GOT3 (cell line): Measurements from ENCODE around the gene CTNNA3.

Experiments
- DNase-seq: peaks from one replicate; lab custom pipeline; 2025; ENCODE audit warnings: mixed read lengths; lab: John Stamatoyannopoulos, UW

CTNNA3 gene

DNA sequence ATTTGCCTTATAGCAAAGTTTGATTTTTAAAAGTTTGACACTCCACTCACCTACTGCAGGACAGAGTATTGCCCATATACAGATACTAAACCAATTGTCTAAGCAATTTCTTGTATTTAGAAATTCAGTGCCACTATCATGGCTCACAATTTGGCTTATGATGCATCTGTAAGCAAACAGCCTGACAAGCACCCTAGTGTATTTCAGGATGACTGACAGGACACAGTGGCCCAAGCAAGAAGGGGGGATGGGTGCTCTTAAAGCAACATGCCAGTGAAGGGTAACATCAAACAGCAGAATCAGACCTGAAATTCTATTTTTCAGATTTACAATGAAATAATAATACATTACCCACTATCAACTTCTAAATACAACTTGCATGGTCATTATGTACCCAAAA, 30.5 kb downstream of the CTNNA3 start:
- no peak for DNase-seq

DNA sequence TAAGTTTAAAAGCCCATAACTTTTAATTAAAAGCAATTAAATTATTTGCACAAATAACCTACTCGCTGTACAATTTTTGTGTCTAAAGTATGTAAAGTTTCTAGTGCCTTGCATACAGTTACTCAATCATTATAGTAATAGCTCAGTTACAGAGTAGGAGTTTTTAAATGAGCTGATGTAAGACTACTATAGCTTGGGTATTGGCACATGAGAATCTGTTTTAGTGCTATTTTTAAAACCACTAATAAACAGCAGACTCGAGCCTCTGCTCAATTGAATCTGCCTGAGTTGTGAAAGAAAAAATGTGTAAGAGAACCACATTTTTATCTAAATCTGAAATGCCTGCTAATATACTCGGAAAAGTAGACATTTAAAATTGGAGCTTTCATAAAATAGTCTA, 31.1 kb downstream of the CTNNA3 start:
- DNase-seq, result no peak

DNA sequence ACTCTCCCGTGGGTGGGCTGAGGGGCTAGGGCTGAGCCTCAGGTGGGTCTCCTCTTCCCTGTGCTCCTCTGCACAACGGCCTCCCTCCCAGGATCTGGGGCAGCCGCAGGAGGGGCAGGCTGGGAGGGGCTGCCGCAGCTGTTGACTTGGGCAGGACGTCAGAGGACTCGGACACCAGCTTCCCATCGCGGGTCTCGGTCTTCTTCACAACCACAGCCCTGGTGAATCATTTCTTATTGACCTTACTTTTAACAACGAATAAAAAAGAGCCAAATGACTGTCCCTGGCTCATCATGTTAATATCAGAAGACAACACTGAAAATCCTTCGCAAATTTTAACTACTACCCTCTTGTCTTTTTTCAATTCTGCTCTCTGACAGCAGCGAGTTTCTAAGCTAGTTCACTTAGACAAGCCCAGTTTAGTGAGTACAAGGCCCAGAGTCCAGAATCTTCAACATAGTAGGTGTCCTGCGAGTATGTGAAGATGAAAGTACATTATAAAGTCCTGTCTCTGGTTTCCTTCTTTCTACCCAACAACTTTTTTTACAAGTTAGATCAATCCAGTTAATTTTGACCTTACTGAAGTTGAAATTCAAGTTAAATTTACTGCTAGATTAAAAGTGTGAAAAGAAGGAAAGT, 32.4 kb downstream of the CTNNA3 start:
- DNase-seq, result no peak

DNA sequence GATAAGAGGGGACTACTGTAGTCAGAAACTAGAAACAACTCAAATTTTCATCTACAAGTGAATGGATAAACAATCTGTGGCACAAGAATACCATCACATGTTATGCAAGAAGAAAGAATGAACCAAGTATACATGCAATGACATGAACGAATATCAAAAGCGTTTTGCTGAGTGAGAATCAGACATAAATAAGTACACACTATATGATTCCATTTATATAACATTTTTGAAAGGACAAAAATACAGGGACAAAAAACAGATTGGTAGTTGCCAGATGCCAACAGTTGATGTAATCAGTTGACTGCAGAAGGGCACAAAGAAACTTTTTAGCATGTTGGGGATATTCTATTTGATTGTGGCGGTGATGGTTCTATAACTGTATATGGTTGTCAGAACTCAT, 33.6 kb downstream of the CTNNA3 start:
- no peak for DNase-seq

DNA sequence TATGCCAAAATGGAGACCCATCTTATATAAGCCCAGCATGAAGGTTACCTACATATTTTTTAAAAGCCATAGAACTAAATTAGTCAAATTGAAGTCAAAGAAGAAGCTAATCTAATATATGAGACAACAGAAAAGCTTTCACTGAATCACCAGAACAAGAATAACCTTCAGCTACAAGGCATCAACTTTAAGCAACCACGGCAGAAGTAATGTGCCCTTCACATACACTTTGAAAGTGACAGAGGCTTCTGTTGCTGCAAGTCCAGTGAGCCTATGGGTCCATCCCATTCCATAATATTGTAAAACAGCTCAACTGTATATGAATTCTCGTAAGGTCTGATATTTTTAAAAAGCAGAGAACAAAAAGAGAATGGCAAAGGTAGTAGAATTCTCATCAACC, 36.5 kb downstream of the CTNNA3 start:
- no peak for DNase-seq

DNA sequence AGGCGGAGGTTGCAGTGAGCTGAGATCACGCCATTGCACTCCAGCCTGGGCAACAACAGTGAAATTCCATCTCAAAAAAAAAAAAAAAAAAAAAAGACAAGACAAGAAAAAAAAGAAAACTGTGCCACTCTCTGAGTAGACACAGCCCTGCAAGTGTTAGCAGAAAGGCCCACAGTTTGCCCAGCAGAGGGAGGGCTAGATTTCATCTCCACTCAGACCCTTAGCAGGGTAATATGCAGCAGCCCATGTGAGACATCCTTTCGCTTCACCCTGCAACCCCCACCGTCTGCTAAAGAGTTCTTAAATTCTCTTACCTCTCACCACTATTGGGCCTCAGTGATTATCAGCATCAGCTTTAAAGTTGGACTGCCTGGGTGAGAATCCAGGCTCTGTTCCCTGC, 38.2 kb downstream of the CTNNA3 start:
- no peak for DNase-seq

DNA sequence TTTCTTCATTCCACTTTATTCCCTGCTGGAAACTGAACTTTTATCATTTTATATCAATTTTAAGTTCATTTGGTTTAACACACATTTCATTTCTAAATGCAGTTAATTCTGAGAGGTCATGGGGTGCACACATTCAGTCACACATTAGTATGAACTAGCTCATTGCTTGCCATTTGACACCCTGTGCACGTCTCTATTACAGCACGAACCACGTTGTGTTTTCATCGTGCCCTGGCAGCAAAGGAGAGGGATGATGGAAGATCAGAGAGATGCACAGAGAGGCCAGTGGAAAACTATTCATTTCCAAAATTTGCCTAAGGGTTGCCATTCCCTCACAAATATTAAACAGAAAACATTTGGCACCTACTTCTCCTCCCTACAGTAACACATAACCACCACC, 45.4 kb downstream of the CTNNA3 start:
- DNase-seq, result no peak

DNA sequence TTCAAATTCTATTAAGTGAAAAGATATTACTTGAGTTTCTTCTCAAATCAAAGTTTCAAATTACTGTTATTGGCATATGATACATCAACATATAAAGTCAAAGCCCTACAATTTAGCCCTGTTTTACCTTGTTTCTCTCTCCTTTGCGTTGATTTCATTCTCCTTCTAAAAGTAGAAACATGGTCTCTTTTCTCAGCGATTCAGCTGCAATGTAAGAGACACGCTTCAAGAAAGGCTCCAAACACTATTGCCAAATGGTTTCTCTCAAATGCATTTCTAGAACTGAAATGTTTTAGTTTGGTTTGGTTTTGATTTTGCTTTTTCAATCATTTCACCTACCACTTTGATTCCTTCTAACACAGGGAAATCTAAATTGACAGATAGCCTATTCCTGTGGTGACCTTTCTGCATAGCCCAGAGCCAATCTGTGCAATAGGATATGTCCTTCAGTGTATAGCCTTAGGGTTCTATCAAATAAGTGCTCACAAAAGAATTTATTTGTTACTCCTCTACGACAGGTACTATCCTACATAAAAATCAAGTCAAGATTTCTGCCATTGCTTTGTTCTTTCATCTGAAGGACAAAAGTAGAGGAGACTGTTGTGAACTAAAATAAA, 47.3 kb downstream of the CTNNA3 start:
- no peak for DNase-seq

DNA sequence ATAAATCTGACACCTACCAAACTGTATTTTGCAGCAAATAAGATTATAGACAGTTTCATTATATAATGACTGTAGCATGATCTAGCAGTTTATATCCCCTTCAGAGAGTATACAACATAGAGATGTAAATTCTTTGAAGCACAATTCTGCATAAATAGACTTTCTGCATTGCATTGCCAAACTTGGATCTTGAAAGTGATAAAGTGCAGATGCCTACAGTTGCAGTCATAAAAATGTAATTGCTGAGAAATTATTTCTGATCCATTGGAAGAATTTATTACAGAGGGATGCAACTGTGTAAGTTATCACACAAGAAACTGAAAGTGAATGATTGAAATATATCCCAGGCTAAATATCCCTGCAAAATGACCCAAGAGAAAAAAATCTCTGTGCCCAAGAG, 65.1 kb downstream of the CTNNA3 start:
- no peak for DNase-seq

DNA sequence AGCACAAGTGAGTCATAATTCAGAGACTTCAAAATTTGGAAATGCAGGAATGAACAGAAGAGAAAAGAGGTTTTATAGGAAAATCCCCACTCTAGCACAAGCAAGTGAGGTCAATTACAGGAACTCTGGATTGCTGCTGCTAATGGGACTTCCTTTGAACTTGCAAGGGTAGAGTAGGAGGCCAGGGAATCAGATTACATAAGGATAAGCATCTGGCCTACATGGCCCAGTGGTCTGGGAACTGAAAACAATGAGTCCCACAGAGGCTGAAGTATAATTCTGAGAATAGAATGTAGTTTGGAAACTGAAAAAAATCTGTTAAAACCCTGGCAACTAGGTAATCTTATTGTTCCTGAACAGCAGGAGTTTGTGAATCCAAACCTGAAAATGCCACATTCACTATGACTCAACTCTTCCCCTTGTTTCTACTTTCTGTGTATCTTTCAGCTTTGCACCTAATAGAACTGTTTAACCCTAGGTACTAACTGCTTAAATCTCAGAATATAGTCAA, 66.5 kb downstream of the CTNNA3 start:
- DNase-seq, result no peak

DNA sequence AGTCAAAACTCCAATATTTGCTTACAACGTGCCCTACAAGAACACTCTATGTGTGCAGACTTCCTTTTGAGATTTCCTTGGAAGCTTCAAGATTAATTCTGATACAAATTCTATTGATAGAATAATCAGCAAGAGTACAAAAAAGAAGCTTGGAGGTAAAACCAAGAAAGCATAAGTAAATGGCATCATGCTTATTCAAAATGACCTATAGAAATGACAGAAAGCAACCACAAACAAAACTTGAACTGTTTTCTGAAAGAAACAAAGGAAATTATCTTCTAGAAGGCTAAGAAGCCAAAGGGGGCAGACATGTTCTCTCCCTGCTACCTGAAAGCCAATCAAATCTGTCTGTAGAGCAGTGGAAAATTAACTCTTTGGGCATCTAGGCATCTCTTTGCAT, 73.0 kb downstream of the CTNNA3 start:
- DNase-seq, result no peak

DNA sequence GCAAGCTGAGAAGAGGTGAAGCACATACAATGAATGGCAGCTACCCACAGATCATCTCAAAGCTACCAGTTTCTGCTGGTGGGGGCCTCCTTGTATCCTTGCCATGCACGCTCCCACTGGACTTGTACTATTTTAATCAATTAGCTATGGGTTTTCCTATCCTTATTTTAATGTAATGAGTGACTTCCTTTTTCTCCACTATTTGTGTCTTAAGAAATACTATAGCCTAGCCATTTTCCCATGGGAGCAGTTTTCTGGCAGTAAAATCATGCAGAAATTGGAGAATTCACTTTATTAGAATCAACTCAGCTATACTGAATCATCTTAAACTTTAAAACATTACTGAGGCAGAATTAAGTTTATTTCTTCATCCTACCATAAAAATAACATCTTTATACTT, 73.5 kb downstream of the CTNNA3 start:
- DNase-seq, result no peak

DNA sequence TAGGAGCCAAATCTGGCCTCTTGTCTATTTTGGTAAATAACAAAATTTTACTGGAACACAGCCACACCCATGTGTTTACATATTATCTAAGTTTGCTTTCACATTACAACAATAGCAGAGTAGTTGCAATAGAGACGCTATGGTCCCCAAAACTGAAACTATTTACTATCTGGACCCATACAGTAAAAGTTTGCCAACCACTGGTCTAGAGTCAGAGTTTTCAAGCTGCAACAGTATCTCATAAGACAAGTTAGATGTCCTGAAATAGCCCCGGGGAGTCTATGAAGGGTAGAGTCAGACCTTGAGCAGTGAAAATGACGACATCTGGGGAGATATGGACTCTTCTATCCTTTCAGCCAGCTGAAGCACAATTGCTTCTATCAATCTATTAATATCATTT, 74.2 kb downstream of the CTNNA3 start:
- no peak for DNase-seq

DNA sequence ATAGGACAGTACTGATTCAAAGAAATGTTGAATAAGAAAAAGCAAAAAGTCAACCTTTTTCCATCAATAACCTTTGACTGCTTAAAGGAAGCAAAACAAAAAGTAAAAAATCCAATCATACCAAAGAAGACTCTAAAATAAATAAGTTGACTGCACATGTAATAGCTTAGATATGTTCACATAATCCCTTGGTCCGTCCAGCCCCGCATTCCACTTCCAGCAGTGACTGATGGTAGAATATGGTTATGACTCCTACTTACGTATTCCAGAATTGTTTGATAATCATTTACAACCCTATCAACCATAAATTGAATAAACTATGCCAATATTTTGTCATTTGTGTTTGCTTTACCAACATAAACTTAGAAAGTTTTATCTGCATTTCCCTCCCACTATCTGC, 77.9 kb downstream of the CTNNA3 start:
- DNase-seq, result no peak

DNA sequence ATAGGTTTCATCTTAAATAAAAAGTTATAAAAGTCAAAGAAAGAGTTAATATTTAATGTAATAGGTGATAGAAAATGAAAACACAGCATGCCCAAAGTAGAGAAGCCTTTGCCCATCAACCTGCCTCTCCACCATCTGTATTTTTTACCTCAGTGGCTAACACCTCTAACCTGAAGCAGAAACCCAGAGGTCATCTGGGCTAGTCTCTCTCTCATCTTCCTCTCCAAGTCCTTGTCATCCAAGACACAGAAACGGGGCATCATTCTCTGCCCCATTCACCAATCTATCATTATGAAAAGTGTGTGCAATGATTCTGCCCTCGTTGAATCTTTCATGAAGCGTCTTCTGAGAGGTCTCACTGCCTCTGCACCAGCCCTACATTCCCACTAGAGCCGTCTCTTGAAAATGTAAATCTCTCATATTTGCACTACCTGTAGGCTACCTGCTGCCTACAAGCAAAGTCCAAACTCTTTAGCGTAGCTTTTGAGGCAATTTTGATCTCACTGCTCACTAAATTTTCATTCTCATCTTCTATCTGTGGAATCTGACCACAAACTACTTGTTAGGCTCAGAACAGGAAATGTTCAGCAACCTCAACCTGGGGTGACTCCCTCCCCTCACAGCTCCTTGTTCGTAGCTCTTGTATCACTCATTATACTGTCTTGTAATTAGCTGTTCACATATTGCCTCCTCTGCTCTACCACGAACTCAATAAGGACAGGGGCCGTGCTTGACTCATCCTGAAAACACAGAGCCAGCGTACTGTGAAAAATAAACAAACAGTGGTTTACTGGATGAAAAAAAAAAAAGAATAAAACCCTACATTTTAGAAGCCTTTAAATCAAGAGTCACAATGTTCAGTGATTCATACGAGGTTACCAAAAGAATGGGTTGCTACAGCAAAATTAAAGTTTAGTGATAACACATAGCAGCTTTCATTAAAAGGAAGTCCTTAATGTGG, 83.1 kb downstream of the CTNNA3 start:
- DNase-seq, result no peak

DNA sequence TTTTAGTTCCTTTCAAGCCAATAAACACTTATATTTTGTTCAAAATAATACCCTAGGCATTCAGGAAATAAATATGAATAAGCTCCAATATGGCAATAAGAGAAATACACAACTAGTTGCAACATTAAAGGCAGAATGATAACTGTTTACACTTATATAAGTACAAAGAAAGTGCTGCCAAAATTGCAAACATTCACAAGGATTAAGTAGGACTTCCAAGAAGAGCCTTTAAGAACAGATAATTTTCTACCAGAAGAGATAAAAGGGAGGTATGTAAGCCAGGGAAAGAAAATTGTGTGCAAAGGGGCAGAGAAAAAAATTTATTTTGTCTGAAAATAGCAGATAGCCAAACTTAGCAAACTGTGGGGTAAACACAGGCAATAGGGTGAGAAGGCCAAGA, 83.8 kb downstream of the CTNNA3 start:
- no peak for DNase-seq

DNA sequence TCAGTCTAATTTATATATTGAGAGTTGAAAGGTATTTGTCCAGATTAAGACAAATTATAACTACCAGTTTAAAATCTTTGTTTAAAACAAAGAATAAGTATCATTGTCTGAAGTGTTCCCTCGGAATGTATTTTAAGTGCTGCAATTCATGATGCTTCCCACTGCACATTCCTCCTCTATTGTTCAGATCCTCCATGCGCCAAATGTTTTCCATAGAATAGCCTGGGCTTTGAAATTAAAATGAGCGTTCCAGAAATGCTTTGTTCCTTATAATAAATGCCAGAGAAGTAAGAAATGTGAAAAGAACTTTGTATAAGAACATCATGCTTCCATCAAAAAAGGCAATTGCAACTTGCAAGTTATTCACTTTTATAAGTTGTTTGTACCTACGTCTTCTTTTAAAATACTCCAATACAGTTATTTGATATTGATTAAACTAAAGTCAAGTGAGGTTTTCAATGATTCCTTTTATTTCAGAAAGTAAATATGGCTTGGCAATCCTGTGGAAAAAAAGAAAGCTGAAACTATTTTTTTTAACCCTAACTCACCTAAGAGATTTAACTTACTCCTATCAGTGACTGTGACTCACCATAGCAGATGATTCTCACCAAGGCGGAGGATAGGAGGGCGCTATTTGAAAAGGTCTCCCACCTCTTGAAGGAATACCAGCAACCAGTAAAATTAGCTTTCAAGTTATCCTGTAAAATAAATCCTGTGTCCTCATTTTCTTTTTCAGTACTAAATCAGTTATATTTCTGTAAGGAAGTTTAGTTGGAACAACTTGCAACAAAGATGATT, 85.8 kb downstream of the CTNNA3 start:
- DNase-seq, result no peak

DNA sequence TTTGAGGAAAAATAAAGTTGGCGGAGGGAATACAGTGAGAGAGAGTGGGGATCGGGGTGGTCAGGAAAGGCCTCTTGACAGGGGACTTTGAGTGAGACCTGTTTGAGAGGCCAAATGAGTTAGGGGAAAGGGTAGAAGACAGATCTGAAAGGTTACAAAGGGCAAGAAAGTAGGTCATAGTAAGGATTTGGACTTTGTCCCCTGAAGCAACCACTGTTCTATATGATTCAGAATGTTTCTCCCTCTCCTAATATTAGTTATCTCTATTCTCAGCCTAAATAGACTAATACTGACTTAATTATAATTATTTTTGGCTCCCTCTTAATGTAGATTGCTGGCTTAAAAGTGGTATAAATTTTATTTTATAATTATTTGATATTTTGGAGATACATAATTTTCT, 88.0 kb downstream of the CTNNA3 start:
- no peak for DNase-seq

DNA sequence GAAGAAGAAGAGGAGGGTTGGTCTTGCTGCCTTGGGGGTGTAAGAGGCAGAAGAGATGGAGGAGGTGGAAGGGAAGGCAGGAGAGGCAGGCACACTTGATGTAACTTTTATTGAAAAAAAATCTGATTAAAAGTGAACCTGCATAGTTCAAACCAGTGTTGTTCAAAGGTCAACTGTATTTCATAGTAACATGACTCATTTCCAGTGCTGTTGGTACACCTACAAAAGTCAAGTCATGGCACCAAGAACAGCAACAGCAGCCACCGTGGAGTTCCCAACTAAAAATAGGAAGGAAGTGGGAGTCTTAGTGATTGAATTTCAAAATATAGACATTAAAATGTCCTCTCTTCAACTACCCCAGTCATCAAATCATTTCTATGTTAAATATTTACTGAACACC, 88.5 kb downstream of the CTNNA3 start:
- DNase-seq, result no peak

DNA sequence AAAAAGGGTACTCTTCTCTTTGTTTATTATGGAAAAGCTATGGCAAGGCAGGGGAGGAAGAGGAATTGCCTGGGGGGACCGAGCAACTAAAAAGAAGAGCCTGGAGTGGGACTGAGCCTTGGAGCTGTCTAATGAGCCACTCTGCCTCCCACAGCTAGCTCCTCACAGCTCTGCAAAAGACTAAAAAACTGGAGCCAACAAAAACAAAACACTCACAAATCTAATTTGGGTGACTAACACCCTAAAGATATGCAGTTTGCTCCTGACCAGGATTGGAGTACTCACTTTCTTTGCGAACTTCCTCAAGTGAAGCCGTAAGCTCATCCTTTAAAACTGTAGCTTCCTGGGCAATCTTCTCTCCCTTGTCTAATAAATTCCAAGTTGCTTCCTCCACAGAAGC, 89.4 kb downstream of the CTNNA3 start:
- DNase-seq, result no peak

DNA sequence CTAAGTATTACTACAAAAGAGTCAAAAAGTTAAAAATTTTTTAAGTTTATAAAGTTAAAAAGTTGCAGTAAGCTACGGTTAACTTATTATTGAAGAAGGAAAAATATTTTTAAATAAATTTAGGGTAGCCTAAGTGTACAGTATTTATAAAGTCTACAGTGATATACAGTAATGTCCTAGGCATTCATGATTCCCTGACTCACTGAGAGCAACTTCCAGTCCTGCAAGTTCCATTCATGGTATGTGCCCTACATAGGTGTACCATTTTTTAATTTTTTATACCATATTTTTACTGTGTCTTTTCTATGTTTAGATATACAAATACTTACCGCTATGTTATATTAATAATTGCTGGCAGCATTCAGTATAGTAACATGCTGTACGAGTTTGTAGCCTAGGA, 92.3 kb downstream of the CTNNA3 start:
- no peak for DNase-seq

DNA sequence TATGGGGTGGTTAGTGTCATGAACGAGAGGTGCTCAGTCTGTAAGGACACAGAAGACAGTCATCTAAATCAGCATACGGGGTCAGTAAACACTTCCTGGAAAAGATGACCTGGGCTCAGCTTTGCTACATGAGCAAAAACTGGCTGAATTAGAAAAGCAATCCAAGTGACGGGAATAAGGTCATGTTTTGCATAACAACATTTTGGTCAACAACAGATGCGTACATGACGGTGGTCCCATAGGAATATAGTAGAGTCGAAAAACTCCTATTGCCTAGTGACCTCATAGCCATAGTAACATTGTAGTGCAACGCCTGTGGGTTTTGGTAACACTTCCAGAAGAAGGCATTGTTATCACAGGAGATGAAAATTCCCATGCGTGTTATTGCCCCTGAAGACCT, 92.9 kb downstream of the CTNNA3 start:
- no peak for DNase-seq
